IMR-90 (cell line): Measurements from ENCODE around the gene TANGO2. TPM values are rescaled to one million over a fixed set of nuclear protein-coding genes. Genes with fewer than 3 reads are reported as not detected.

Experiments used
- ATAC-seq: fragments of 200-7000 bp; cut with Tn5 transposase; 2 replicates; pipeline ENCODE4 v1.9.1; 2020; ENCODE audit warnings: low read depth, mild to moderate bottlenecking, moderate library complexity
- BruUV-seq: library from RNA; stranded (reverse); fragments of 400-500 nt; replicated peaks from 2 replicates; lab custom pipeline; 2021; lab: Mats Ljungman, UMichigan
- CTCF ChIA-PET: fragments of 300-600 bp; formaldehyde crosslinking; extraction: SDS; loops from one replicate; lab custom pipeline; 2021; ENCODE audit warnings: antibody characterized with exemption; lab: Yijun Ruan, JAX
- POLR2A ChIA-PET: fragments of 300-600 bp; sonication (Branson Sonifier 250); formaldehyde crosslinking; loops from one replicate; lab custom pipeline; 2022; ENCODE audit warnings: antibody characterized with exemption; ENCODE audit not compliant: unreplicated experiment; lab: Charles Lee
- DNase-seq: peaks from one replicate; pipeline ENCODE4 v3.0.0; 2013
- H2AFZ ChIP-seq: replicated peaks from 2 replicates; pipeline ENCODE3; 2013; ENCODE audit warnings: low read length, mild to moderate bottlenecking; ENCODE audit not compliant: poor library complexity
- H2AK5ac ChIP-seq: 2 replicates; pipeline ENCODE4 v1.6.1; 2013; ENCODE audit warnings: low read depth, low read length, inconsistent platforms
- H2AK9ac ChIP-seq: replicated peaks from 2 replicates; pipeline ENCODE3; 2013; ENCODE audit warnings: mild to moderate bottlenecking, low read depth, low read length, moderate library complexity; ENCODE audit not compliant: poor library complexity
- H2BK120ac ChIP-seq: 2 replicates; pipeline ENCODE4 v1.6.1; 2013; ENCODE audit warnings: low read depth, low read length, inconsistent platforms
- H2BK15ac ChIP-seq: 3 replicates; pipeline ENCODE4 v1.6.1; 2013; ENCODE audit warnings: low read depth, low read length, inconsistent platforms
- H2BK20ac ChIP-seq: 2 replicates; pipeline ENCODE4 v1.6.1; 2013; ENCODE audit warnings: low read depth, mild to moderate bottlenecking, inconsistent platforms, low read length, moderate library complexity
- H2BK5ac ChIP-seq: 2 replicates; pipeline ENCODE4 v1.6.1; 2013; ENCODE audit warnings: mild to moderate bottlenecking, low read depth, low read length, inconsistent platforms; ENCODE audit not compliant: poor library complexity, severe bottlenecking
- H3K14ac ChIP-seq: replicated peaks from 2 replicates; pipeline ENCODE4 v1.6.1; 2013; ENCODE audit warnings: low read depth, low read length, inconsistent platforms
- H3K18ac ChIP-seq: 2 replicates; pipeline ENCODE4 v1.6.1; 2013; ENCODE audit warnings: low read depth, low read length, control low read depth
- H3K23ac ChIP-seq: 2 replicates; pipeline ENCODE4 v1.6.1; 2013; ENCODE audit warnings: low read depth, low read length, inconsistent platforms
- H3K27ac ChIP-seq: 2 replicates; pipeline ENCODE4 v1.5.1; 2013; ENCODE audit warnings: mild to moderate bottlenecking, control low read depth, low read length; ENCODE audit not compliant: insufficient read depth
- H3K27me3 ChIP-seq: 2 replicates; pipeline ENCODE4 v1.6.1; 2013; ENCODE audit warnings: low read length; ENCODE audit not compliant: control insufficient read depth, insufficient read depth
- H3K36me3 ChIP-seq: 2 replicates; pipeline ENCODE4 v1.6.1; 2013; ENCODE audit warnings: low read length, mixed read lengths; ENCODE audit not compliant: control insufficient read depth, insufficient read depth
- H3K4ac ChIP-seq: 2 replicates; pipeline ENCODE4 v1.6.1; 2013; ENCODE audit warnings: low read depth, low read length, inconsistent platforms
- H3K4me1 ChIP-seq: 2 replicates; pipeline ENCODE4 v1.6.1; 2013; ENCODE audit warnings: low read length, mixed read lengths; ENCODE audit not compliant: control insufficient read depth, insufficient read depth
- H3K4me2 ChIP-seq: 2 replicates; pipeline ENCODE4 v1.6.1; 2013; ENCODE audit warnings: low read depth, mild to moderate bottlenecking, control low read depth, low read length, moderate library complexity
- H3K4me3 ChIP-seq: 2 replicates; pipeline ENCODE4 v1.5.1; 2013; ENCODE audit warnings: low read depth, mild to moderate bottlenecking, control low read depth, low read length, moderate library complexity; ENCODE audit not compliant: insufficient read depth
- H3K56ac ChIP-seq: 2 replicates; pipeline ENCODE4 v1.6.1; 2013; ENCODE audit warnings: low read length, inconsistent platforms; ENCODE audit not compliant: insufficient read depth; ENCODE audit errors: extremely low read depth
- H3K79me1 ChIP-seq, 2 experiments: 2 replicates each; pipeline ENCODE4 v1.6.1; 2013; ENCODE audit warnings: low read length in 2 of 2, inconsistent platforms in 1 of 2, low read depth in 1 of 2
- H3K9ac ChIP-seq: 2 replicates; pipeline ENCODE4 v1.6.1; 2013; ENCODE audit warnings: low read depth, low read length, control low read depth
- H3K9me1 ChIP-seq: 2 replicates; pipeline ENCODE4 v1.6.1; 2013; ENCODE audit warnings: low read length, inconsistent platforms; ENCODE audit not compliant: insufficient read depth
- H3K9me3 ChIP-seq: 2 replicates; pipeline ENCODE4 v1.6.1; 2013; ENCODE audit warnings: low read length; ENCODE audit not compliant: control insufficient read depth, insufficient read depth
- H4K20me1 ChIP-seq: 2 replicates; pipeline ENCODE4 v1.6.1; 2013; ENCODE audit warnings: low read length, inconsistent platforms; ENCODE audit not compliant: insufficient read depth
- H4K5ac ChIP-seq: 2 replicates; pipeline ENCODE4 v1.6.1; 2013; ENCODE audit warnings: mild to moderate bottlenecking, low read depth, low read length, control low read depth
- H4K8ac ChIP-seq, 2 experiments: 2 replicates each; pipeline ENCODE4 v1.6.1; 2013; ENCODE audit warnings: low read depth in 2 of 2, low read length in 2 of 2, control low read depth in 1 of 2, inconsistent platforms in 1 of 2
- H4K91ac ChIP-seq: 2 replicates; pipeline ENCODE4 v1.6.1; 2013; ENCODE audit warnings: low read depth, low read length, inconsistent platforms; ENCODE audit not compliant: insufficient read depth
- BHLHE40 ChIP-seq: fragments of 150-350 bp; IDR thresholded peaks from 2 replicates; pipeline ENCODE4 v1.6.1; 2016; ENCODE audit warnings: mild to moderate bottlenecking, low read depth, low read length
- CEBPB ChIP-seq: IDR thresholded peaks from 2 replicates; pipeline ENCODE4 v1.6.1; 2012; ENCODE audit warnings: low read depth, low read length, improper control_type of control experiment
- MAZ ChIP-seq: IDR thresholded peaks from 2 replicates; pipeline ENCODE4 v1.6.1; 2012; ENCODE audit warnings: low read depth, mild to moderate bottlenecking, low read length, improper control_type of control experiment, moderate library complexity, borderline replicate concordance
- POLR2A ChIP-seq: IDR thresholded peaks from 2 replicates; pipeline ENCODE4 v1.6.1; 2012; ENCODE audit warnings: mild to moderate bottlenecking, low read depth, low read length
- RCOR1 ChIP-seq: IDR thresholded peaks from 2 replicates; pipeline ENCODE4 v1.6.1; 2012; ENCODE audit warnings: mild to moderate bottlenecking, low read length, improper control_type of control experiment; ENCODE audit not compliant: insufficient replicate concordance
- WGBS, 2 experiments: methylation state at CpG; one replicate each; pipeline versions ENCODE4 v1.1.5 to v1.1.7; 2013; ENCODE audit warnings: missing lambda C conversion rate in 2 of 2; ENCODE audit not compliant: insufficient read length in 1 of 2; ENCODE audit errors: extremely low coverage in 2 of 2; 5-methylcytosine and 5-hydroxymethylcytosine counted together
- dilution Hi-C: fragments of 300-500 bp; cut with HindIII; formaldehyde crosslinking; loops from one replicate; pipeline ENCODE4 v1.14.3; 2018; ENCODE audit warnings: low sequenced_read_pairs; ENCODE audit not compliant: unreplicated experiment
- in situ Hi-C: fragments of 300-500 bp; cut with MboI; formaldehyde crosslinking; loops from 3 replicates; pipeline ENCODE4 v1.14.3; 2019; ENCODE audit warnings: low sequenced_read_pairs, inconsistent platforms, mixed read lengths
- intact Hi-C: fragments of 100-400 bp; cut with micrococcal nuclease; formaldehyde crosslinking; loops from 2 replicates; pipeline ENCODE4 v1.10.0; 2022
- polyA plus RNA-seq, 3 experiments: library from polyadenylated mRNA; depleted of rRNA; stranded (reverse); fragments of >200 nt; gene quantifications; 2 replicates each; pipeline ENCODE4 v1.2.3, GENCODE V29; 2012; ENCODE audit warnings: low replicate concordance in 1 of 3
- total RNA-seq: library from RNA; depleted of rRNA; stranded (reverse); fragments of >200 nt; gene quantifications from 2 replicates; pipeline ENCODE4 v1.2.3, GENCODE V29; 2012
- TF ChIP-seq, protein P1 (sequence below): fragments of 150-350 bp; IDR thresholded peaks from 2 replicates; pipeline ENCODE4 v1.6.1; 2017; ENCODE audit warnings: mild to moderate bottlenecking, antibody characterized with exemption, low read length, low read depth

The TANGO2 gene
- total and polyA plus RNA-seq, 2 of the 4 experiments (the other 2 are of a cell fraction), result 45.1 to 75.1 TPM

DNA sequence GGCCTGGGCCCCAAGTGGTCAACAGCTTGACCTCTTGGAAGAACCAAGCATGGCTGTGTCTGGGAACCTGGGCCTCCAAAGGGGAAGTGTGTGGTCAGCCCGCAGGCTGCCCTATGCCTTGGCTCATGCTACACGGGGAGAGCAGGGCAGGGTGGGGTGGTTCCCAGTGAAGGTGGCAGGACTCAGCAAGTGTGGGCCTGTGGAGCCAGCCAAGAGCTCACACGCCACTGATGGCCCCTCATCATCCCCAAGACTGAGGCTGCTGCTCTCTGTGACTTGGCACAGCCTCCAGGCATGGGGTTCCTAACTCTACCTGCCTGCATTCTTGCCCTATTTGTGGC, 43.2 kb downstream of the TANGO2 start:
- Histone ChIP-seq H3K27ac (no peak overlapping the region), H3K27me3 (no peaks in the 10 kb centered on the region), H3K14ac (no peak overlapping the region), H4K8ac (no peak overlapping the region), H3K9ac (no peak overlapping the region), H3K18ac (no peak overlapping the region), H3K79me1 (peaks cover 5 to 7% of the 10 kb centered on the region in 2 experiments; a peak in 1 of 4 replicates), H3K23ac (no peak overlapping the region), H2AFZ (no peak overlapping the region), H2AK9ac (no peak overlapping the region), H2BK120ac (no peak overlapping the region), H2BK15ac (no peak overlapping the region), H4K91ac (no peak overlapping the region), H3K56ac (no peak overlapping the region), H3K4me1 (no peaks in the 10 kb centered on the region), H3K9me3 (no peaks in the 10 kb centered on the region), H3K4me3 (no peak overlapping the region), H2BK5ac (no peak overlapping the region), H2BK20ac (no peak overlapping the region), H4K5ac (no peak overlapping the region), H4K20me1 (no peaks in the 10 kb centered on the region; the same call in 1 of the 2 replicates), H2AK5ac (no peak overlapping the region), H3K4ac (no peak overlapping the region), H3K36me3 (peaks cover 30% of the 10 kb centered on the region), H3K9me1 (peaks cover 6% of the 10 kb centered on the region), H3K4me2 (no peak overlapping the region)
- intact Hi-C loops, result no loop called here
- 100% methylated on average over 1 of the region's 3 CpGs; no CpG with 5 or more reads in 1 of the 2 experiments for WGBS, 2 experiments
- TF ChIP-seq CEBPB (no peak), POLR2A (no peak), MAZ (no peak), RCOR1 (no peak), BHLHE40 (no peak)
- TF ChIP-seq, protein P1, sequence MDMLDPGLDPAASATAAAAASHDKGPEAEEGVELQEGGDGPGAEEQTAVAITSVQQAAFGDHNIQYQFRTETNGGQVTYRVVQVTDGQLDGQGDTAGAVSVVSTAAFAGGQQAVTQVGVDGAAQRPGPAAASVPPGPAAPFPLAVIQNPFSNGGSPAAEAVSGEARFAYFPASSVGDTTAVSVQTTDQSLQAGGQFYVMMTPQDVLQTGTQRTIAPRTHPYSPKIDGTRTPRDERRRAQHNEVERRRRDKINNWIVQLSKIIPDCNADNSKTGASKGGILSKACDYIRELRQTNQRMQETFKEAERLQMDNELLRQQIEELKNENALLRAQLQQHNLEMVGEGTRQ, result no peak
- ChIA-PET CTCF (no interaction called here), POLR2A (no interaction called here)
- dilution Hi-C loops, result no loop called here
- DNase-seq (no peak), ATAC-seq (no peak)
- no TSS peak for BruUV-seq
- in situ Hi-C loops, result no loop called here
